Stimulated activated CD4-positive, alpha-beta T cell treated with anti-CD3 and anti-CD28 coated beads, TNF-alpha, amount 100 ng/mL, for 48 hours (primary cell): Measurements from ENCODE around the gene SVIL.
"Not testable (repeated sequence)": the region's sequence is repeated elsewhere in the genome, so short reads cannot be mapped to it uniquely, and the experiment has no call there.

Experiments used
- DNase-seq, 3 donors: peaks; one replicate each; pipeline ENCODE4 v3.0.0-alpha.2; 2020; ENCODE audit warnings: low read depth in 3 of 3

SVIL gene

GRCh38 chr10:29649561-29650551 lies 15.1 kb upstream of the SVIL start:
- DNase-seq: no peak

GRCh38 chr10:29648983-29649268 lies 14.2 kb upstream of the SVIL start:
- DNase-seq: no peak

DNA sequence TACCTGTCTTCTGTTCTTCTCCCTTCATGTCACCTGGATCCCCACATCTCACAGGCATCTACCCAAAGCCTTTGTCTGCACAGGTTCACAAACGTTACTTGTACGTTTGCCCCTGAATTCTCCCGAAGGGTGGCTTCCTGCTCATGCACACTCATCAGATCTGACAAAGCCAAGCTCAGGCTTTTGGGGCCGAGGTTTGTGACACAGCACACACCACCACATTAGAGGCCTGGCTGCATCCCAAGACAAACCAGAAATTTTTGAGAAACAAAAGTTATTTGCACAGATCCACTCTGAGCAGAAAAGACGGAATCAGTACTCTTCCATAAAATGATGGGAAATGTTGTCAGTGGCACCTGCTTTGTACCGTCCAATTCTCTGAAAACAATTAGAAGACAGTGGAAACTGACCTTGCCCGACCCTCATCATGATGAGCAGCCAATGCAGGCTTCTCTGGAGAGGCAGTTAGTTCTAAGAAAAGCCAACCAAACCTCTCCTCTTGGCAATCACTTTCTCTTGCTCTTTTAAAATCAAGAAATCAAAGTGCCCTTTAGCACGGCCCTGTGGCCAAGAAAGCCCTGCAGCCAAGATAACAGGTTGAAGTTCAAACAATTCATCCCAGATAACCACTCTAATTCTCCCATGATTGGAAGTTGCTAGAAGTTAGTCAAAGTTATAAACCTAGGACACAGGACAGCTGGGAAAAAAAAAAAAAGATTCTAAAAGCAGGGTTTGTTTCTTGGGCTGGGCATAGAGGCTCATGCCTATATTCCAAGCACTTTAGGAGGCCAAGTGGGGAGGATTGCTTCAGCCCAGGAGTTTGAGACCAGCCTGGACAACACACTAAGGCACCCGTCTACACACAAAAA lies 13.6 kb upstream of the SVIL start:
- peak in 1 of 3 donors; percentile 15 for DNase-seq

DNA sequence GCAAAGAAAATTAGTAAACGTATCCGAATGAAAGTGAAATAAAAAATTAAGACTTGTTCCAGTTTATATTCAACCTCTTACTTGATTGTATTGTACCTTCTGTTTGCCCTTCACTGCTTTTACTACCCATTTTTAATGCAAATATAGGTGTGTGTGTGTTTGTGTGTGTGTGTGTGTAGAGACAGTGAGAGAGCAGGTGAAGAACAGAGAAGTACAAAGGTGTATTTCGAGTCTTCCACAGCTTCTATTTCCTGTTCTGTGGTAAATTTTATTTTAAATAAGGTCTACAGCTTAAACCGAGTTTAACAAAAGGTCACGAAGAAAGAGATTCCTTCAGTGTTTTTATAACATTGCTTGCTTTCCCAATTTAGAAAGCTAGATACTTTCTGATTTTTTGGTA lies 12.7 kb upstream of the SVIL start:
- no peak for DNase-seq

DNA sequence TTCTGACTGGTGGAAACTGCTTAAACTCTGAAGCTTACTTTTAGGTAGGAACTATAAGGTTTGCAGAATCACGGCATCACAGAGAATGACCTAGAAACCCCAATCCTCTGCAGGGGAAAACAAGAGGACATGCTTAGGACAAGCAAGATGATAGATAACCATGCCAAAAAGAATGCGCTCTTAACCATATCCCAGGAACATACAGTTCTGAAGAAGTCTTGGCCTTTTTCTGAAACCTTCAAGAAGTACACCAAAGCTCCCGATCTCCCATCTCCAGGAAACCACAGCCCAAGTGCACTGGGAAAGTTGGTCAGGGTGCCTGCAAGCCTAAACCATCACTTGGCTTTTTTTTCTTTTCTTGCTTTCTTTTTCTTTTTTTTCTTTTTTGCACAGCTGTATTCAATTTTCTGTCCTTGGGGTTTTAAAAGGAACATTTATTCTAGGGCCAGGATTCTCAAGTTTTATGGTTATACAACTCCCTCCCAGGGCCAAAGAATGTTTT lies 12.2 kb upstream of the SVIL start:
- no peak for DNase-seq

DNA sequence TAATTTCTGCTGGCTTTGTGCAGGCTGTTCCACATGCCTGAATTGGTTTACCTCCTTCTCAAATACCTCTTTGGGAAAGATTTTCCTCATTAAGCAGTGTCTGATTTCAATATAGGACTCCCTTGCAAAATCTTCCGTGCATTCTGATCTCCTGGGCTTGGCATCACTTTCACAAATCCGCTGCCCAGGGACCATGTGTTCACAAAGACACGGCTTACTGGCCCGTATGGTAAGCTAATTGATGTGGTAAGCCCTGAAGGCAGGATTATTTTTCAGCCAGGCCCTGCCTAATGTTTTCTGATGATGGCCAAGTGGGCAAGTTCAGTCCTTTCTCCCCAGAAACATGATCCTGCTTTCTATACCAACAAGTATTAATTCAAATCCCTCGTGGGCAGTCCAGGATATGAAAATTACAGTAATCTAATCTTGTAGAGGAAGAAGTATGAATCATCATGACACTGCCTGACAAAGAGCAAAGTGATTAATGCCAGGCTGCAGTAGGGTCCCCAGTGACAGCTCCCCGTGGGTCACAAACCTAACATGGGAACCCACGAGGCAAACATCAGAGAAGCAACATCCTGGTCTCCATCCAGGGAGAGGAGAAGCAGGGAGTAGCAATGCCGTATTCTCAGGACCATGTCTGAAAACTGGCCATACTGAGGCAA lies 11.6 kb upstream of the SVIL start:
- DNase-seq: no peak

- no peak for DNase-seq
Observed at GRCh38 chr10:29643771-29644501, 9.2 kb upstream of the SVIL start.

- DNase-seq: no peak
Observed at GRCh38 chr10:29642990-29643389, 8.2 kb upstream of the SVIL start.

- DNase-seq: no peak
Observed at GRCh38 chr10:29637537-29637936, 2.8 kb upstream of the SVIL start.

GRCh38 chr10:29636178-29636577 lies 1.4 kb upstream of the SVIL start:
- DNase-seq: no peak

DNA sequence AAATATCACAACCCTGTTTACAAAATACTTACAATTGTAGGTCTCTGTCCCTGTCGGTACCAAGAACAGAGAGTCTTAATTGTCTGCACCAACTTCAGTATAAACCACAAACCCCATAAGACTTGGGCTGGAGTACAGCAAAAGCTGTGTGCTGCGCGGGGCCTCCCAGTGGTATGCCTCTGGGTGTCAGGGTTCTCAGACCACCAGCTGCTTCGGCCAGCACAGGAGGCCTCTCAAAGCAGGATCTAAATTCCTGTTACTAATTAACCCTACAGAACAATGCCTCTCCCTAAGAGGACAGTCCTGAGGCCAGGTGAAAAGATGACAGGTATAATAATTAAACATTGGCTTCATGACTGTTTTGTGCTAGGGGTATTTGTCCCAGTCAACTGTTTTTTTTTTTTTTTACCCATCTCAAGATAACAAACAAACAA lies 957 bp upstream of the SVIL start:
- no peak for DNase-seq

DNA sequence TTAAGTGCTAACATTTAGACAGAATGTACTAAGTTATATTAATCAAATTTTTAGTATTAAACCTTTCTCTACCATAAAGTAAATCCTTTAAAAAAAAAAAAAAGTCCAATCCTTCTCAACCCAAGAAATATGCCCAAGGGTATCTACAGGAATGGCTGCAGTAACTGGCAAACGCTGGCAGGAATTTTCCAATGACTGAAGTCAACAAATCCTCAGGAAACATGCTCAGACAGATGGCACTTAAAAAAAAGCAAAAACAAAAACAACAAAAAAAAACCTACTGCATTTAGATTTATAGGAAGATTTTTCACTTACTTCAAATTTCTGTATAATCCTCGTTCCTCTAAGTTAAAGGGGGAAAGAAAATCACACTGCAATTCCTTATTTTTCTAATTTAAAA lies 666 bp downstream of the SVIL start:
- DNase-seq: no peak

GRCh38 chr10:29631049-29631339 lies 3.8 kb downstream of the SVIL start:
- DNase-seq: no peak

DNA sequence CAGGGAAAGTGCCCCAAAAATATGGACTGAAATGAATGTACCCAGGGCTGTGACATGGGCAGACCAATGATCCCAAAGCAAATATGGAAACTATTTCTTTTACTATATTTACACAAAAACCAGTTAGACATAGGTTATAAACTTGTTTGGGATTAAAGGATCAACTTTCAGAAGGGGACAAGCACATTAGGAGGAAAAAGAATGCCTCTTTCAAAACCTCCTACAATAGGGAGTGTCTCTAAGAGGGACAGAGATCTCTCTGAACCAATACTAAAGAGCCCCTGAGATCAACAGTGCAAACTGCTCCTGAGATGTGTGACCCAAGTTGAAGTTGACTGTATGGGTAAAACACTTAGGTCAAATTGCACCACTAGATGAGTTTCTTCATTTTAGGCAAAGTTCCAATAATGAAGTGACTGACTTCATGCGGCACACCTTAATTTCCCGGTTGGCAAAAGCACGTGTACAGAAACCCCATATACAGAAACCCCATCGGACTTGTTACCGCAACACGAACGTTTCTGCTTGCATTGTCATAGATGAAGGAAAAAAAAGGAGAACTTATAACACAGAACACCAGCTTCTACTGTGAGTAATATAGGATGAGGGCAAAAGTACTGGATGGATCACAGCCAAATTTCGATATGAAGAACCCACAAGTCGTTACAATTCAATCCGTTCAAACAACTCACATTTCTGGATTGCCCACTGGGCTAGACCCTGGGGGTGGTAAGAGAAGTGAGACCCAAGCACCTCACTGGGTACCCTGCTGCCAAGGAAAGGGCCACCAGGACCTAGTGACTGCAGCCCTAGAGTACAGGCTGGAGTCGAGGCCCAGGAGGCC lies 4.3 kb downstream of the SVIL start:
- DNase-seq: no peak

DNA sequence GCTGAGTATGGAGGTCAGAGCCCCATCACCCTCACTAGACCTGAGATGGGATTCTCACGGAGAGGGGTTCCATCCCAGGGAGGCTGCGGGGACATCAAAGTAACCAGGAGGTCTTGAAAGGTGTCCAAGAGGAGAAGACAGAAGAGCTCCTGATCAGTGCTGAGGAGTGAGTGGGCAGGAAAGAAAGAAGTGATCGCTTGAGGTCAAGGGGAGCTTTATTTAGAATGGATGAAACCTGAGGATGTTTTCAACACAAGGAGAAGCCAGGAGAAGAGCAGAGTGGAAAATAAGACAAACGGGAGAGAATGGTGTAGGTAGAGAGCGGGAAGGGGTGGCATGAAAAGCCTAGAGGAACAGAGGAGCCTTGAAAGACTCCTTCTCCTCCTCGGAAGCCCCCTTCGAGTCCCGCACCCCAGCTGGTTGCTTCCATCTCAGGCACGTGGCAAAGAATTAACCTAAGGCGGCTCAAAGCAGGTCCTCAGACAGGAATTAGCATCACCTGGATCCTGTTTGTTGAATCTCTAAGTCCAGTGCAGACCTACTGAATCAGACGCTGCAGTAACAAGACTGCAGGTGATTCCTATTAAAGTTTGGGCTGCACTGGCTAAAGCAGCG lies 5.8 kb downstream of the SVIL start:
- DNase-seq: no peak

DNA sequence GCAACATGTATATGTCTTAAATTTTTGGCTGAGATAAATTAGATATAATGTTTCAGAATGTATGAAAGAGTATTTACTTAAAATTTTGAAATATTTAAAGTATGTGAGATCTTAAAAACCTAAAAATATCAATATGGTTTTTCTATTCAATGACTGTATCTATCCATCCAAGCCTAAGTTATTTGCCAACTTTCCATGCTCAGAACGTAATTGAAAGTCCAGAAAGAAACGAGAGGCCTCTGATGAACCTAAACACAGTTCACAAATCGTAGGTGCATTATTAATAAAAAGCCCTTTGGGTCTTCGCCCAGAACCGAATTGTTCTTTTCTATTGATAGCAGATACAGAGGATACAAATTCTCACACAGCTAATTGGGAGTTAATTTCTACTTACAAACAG lies 6.5 kb downstream of the SVIL start:
- DNase-seq: no peak

DNA sequence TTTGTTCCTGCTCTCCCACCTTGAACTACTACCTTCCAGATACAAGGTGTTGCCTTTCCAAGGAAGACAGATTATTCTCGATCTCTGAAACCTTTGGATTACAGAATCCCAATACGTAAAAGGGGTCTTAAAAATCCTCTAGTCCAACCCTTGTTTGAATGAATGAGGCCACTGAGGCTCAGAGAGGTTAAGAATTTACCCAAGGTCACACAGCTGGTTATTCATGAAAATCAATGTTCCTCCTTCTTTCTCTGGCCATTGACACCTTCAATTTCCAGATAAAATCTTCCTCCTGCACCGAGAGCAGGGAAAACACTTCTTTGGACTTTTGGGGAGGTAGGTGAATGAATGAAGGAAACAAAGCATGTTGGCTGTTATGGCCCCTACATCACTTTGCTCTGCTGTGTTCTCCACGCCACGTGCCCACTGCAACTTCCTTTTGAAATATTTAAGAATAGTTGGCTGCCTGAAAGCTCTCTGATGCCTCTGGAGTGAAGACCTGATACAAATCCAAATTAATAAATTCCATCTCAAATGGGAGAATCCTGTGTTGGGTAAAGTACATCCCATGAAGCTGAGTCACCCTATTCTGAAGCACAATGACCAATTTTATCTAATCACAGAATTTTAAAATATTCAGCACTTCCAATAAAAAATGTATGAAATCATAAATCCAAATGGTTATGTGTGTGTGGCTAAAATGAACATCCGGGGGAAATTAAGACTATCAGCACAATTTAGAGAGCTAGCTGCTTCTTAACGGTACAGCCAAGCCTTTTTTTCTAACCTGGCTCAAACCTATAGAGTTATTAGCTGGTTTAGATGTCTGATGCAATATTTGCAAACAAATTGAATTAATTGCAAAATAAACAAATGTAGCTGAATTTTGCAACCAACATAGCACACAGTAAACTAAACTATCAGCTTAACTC lies 7.3 kb downstream of the SVIL start:
- DNase-seq: no peak

DNA sequence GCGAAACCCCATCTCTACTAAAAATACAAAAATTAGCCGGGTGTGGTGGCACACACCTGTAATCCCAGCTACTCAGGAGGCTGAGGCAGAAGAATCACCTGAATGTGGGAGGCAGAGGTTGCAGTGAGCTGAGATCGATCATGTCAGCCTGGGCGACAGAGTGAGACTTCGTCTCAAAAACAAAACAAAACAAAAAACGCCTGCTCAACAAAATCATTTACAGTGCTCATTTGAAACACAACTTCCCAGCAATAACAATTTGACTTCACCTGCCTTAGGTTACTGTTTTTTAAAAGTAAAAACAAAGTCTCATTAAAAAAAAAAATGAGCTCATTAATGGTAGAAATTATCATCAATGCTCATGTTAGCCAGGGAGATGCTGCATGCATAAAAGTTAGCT lies 10.4 kb downstream of the SVIL start:
- DNase-seq: not testable (repeated sequence)

DNA sequence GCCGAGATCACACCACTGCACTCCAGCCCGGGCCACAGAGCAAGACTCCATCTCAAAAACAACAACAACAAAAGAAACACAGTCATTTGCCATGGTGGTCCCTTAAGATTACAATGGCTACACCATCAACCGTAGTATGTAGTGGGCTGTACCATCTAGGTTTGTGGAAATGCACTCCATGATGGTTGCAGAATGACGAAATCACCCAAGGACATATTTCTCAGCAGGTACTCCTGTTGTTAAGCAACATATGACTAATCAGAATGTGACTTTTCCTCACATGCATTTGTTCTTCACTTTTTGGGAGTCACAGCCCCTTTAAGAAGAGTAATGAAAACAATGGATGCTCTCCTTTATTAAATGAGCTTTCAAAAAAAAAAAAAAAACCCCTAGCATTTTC lies 11.0 kb downstream of the SVIL start:
- no peak for DNase-seq
